Mononuclear cell (primary cell): ENCODE results near the gene CMTM2. TPM values are rescaled to one million over a fixed set of nuclear protein-coding genes. Genes with fewer than 3 reads are reported as not detected.
A peak's percentile ranks its signal among the peaks of the same experiment; 100 is the strongest.

Experiments
- H3K27me3 ChIP-seq: 2 replicates; pipeline ENCODE4 v1.6.0; 2011; ENCODE audit warnings: low read length, control low read depth; ENCODE audit not compliant: insufficient read depth
- H3K4me1 ChIP-seq: 2 replicates; pipeline ENCODE4 v1.5.1; 2011; ENCODE audit warnings: mild to moderate bottlenecking, low read length, control low read depth; ENCODE audit not compliant: insufficient read depth
- H3K4me3 ChIP-seq: 2 replicates; pipeline ENCODE4 v1.5.1; 2011; ENCODE audit warnings: mild to moderate bottlenecking, low read length, moderate library complexity
- H3K9me3 ChIP-seq: 2 replicates; pipeline ENCODE4 v1.5.1; 2011; ENCODE audit warnings: low read depth, mild to moderate bottlenecking, control low read depth, low read length
- total RNA-seq: library from RNA; depleted of rRNA; stranded (reverse); fragments of >200 nt; gene quantifications from one replicate; pipeline ENCODE4 v1.2.3, GENCODE V29; 2012

The CMTM2 gene
- total RNA-seq = 0.52 TPM

GRCh38 chr16:66578651-66579531 is at the start of gene CMTM2:
Gene CMTM2, plus strand, starts transcription at chr16:66579463. Its CDS starts 145 bp downstream, at chr16:66579608.
- H3K4me3 ChIP-seq = peak within 1 kb of the TSS; percentile 22
- H3K27me3 ChIP-seq = peaks cover 35% of the 10 kb centered on the region
- no peaks in the 10 kb centered on the region for H3K9me3 ChIP-seq
- peaks cover 14% of the 10 kb centered on the region for H3K4me1 ChIP-seq

GRCh38 chr16:66529475-66529874 is 49.8 kb upstream of the CMTM2 start:
- Histone ChIP-seq H3K4me3 (no peak overlapping the region), H3K9me3 (no peaks in the 10 kb centered on the region), H3K4me1 (peaks cover 28% of the 10 kb centered on the region), H3K27me3 (no peaks in the 10 kb centered on the region)

GRCh38 chr16:66534376-66534799 is 44.9 kb upstream of the CMTM2 start:
- Histone ChIP-seq H3K27me3 (no peaks in the 10 kb centered on the region), H3K4me1 (peaks cover 6% of the 10 kb centered on the region), H3K9me3 (no peaks in the 10 kb centered on the region), H3K4me3 (no peak overlapping the region)

DNA sequence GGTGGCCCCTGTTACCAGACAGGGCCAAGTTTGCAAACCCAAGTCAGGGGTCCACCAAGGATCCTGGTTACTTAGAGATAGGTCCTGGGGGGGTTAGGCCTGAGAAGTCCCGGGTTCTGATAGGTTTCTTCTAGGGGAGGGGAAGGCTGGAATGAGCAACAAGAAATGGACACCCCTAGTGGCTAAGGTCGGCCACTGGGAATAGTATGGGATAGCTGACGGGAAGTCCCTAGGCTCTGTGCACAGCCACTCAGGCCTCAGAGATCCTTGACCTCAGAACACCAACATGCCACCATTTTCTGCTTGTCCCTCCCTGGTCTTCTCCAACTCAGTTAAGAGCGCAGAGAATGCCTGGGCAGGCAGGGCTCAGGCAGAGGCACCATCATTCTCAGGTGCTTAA is 42.7 kb upstream of the CMTM2 start:
- Histone ChIP-seq H3K4me1 (peaks cover 15% of the 10 kb centered on the region), H3K27me3 (no peaks in the 10 kb centered on the region), H3K4me3 (no peak overlapping the region), H3K9me3 (no peaks in the 10 kb centered on the region)

DNA sequence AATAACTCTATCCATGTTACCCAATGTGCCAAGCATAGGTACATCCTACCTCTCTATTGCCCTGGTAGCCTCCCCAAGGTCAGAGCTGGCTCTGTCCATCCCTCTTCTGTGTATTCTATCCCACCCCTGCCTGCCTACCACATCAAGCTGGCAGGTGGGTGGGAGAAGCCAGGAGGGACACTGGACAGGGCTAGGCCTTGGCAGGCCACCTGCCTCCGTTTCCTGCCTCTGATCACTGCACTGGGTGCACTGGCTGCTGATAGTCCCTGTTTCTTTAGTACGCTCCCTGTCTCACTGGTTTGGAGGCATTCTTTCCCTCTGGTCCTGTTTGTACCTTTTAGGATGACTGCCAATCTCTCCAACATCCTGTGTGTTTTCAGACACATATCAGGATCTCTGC is 42.0 kb upstream of the CMTM2 start:
- Histone ChIP-seq H3K4me1 (peaks cover 15% of the 10 kb centered on the region), H3K4me3 (no peak overlapping the region), H3K27me3 (no peaks in the 10 kb centered on the region), H3K9me3 (no peaks in the 10 kb centered on the region)

DNA sequence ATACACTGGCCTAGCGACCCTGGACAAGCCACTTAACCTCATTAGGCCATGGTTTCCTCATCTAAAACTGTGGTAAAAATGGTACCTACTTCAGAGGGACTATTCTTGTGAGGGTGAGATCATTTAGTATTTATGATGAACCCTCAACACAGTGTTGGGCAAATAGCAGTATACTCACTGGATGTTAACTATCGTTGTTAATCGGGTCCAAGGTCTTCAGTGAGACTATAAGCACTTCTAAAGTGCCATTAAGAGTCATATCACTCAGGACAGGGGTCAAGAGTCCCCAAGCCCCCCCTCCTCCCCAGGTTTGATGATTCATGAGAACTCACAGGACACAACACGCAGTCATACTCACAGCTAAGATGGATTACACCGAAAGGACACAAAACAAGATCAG is 40.4 kb upstream of the CMTM2 start:
- no peaks in the 10 kb centered on the region for H3K9me3 ChIP-seq
- peaks cover 23% of the 10 kb centered on the region for H3K4me1 ChIP-seq
- H3K4me3 ChIP-seq = no peak overlapping the region
- no peaks in the 10 kb centered on the region for H3K27me3 ChIP-seq

DNA sequence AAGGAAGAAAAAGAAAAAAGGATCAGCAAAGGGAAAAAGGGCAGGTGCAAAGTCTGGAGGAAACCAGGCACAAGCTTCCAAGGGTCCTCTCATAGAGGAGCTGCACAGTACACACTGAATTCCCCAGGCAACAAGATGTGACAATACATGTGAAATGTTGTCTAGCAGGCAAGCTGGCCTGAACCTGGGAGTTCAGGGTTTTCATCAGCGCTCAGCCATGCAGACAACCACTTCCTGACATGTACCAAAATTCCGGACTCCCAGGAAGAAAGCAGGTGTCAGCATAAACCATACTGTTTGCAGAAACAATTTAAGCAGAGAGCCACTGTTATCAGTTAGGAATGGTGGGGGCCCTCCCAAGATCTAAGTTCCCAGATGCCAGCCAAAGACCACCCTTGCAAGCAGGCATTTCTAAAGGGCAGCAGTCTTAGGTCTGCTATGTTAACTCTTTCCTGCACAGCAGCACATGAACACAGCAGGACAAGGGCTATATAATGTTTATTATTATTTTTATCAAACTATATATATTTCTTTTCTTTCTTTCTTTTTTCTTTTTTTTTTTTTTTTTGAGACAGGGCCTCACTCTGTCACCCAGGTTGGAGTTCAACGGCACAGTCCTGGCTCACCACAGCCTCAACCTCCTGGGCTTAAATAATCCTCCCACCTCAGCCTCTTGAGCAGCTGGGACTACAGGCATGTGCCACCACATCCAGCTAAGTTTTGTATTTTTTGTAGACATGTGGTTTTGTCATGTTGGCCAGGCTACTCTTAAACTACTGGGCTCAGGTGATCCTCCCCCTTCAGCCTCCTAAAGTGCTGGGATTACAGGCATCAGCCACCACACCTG is 39.4 kb upstream of the CMTM2 start:
- Histone ChIP-seq H3K4me1 (peaks cover 32% of the 10 kb centered on the region), H3K9me3 (no peaks in the 10 kb centered on the region), H3K4me3 (no peak overlapping the region), H3K27me3 (no peaks in the 10 kb centered on the region)

DNA sequence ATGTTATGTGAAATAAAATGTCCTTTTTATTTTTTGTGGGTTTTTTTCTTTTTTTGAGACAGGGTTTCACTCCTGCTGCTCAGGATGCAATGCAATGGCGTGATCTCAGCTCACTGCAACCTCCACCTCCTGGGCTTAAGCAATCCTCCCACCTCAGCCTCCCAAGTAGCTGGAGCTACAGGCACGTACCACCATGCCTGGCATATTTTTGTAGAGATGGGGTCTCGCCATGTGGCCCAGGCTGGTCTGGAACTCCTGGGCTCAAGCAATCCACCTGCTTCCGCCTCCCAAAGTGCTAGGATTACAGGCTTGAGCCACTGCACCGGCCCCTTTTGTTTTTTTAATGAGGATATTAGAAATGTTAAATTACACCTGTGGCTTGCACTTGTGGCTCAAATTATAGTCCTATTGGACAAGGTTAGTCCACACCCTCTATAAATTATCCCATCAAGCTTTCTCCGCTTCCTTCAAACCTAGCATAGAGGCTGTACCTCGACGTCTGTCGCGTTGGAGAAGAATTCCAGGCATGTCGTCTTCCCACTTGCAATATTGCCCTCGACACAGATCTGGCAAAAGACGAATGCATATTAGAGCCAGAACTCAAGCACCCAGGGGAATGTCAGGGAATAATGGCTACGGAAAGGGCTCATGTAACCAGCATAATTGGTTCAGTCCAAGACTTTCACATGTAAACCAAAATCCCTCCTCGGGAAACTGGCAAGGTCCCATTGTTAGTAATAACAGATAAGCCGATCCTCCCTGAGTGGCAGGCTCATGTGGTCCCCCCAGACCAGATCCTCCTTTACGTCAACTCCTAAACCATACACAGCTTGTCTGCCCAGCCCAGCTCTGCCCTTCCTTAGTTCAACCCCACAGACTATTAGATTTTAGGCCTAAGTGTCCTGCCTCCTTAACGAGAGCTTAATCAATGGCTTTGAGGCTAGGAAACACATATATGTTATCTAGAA is 37.6 kb upstream of the CMTM2 start:
- H3K4me1 ChIP-seq = peaks cover 45% of the 10 kb centered on the region
- H3K27me3 ChIP-seq = no peaks in the 10 kb centered on the region
- no peak overlapping the region for H3K4me3 ChIP-seq
- H3K9me3 ChIP-seq = no peaks in the 10 kb centered on the region

DNA sequence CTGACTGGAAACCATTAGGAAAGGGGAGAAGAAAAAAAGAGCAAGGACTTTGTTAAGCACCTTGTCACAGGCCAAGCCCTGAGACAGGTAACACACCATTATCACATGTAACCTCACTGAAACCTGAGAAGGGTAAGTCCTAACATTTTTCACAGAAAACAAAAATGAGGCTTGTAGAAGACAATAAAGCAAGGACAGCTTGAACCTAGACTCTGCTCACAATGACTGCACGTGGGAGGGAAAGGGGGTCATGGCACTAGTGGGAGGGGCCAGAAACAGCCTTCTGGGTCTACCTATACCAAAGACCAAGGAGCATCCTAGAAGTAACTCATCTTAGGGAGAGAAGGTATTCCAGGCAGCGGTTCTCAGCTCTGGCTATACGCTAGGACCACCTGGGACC is 36.9 kb upstream of the CMTM2 start:
- peaks cover 52% of the 10 kb centered on the region for H3K4me1 ChIP-seq
- no peaks in the 10 kb centered on the region for H3K9me3 ChIP-seq
- H3K27me3 ChIP-seq = no peaks in the 10 kb centered on the region
- no peak overlapping the region for H3K4me3 ChIP-seq

- H3K4me1 ChIP-seq = peaks cover 63% of the 10 kb centered on the region
- no peaks in the 10 kb centered on the region for H3K9me3 ChIP-seq
- H3K27me3 ChIP-seq = no peaks in the 10 kb centered on the region
- H3K4me3 ChIP-seq = no peak overlapping the region
These were observed 35.7 kb upstream of the CMTM2 start for GRCh38 chr16:66543541-66543940.

GRCh38 chr16:66544016-66544757 is 35.1 kb upstream of the CMTM2 start:
- no peak overlapping the region for H3K4me3 ChIP-seq
- no peaks in the 10 kb centered on the region for H3K9me3 ChIP-seq
- no peaks in the 10 kb centered on the region for H3K27me3 ChIP-seq
- H3K4me1 ChIP-seq = peaks cover 64% of the 10 kb centered on the region

GRCh38 chr16:66547101-66547989 is 31.9 kb upstream of the CMTM2 start:
- Histone ChIP-seq H3K9me3 (no peaks in the 10 kb centered on the region), H3K4me1 (peaks cover 84% of the 10 kb centered on the region), H3K27me3 (no peaks in the 10 kb centered on the region), H3K4me3 (no peak overlapping the region)

- no peaks in the 10 kb centered on the region for H3K9me3 ChIP-seq
- H3K27me3 ChIP-seq = no peaks in the 10 kb centered on the region
- no peak overlapping the region for H3K4me3 ChIP-seq
- peaks cover 84% of the 10 kb centered on the region for H3K4me1 ChIP-seq
These were observed 31.2 kb upstream of the CMTM2 start for GRCh38 chr16:66548068-66548467.
